HG03025 (cell line): Measurements from ENCODE around the gene APOBR.
"Not testable (repeated sequence)": the region's sequence is repeated elsewhere in the genome, so short reads cannot be mapped to it uniquely, and the experiment has no call there.

Experiments
- ATAC-seq: cut with Tn5 transposase; IDR thresholded peaks from one replicate; pipeline ENCODE4 v1.9.1; 2021; ENCODE audit warnings: mild to moderate bottlenecking, moderate library complexity; ENCODE audit not compliant: unreplicated experiment, low FRiP score

Gene APOBR

GRCh38 chr16:28498666-28499381, 4.4 kb downstream of the APOBR start:
- ATAC-seq: no peak

DNA sequence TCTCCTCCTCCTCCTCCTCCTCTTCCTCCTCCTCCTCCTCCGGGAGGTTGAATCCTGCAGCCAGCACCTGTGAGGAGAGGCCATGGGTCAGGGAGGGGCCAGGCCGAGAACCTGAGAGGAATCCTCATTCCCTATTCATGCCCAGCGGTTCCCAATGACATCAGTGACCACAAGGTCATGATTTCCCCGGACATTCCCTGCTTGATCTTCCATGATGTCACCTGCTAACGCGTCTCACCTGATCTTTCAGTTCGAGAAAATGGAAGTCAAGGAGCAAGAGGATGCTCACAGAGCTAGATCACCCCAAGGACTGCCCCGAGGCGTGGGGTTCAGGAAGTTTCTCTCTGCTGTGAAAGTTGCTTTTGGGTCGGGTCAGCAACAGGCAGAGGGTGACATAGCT, 5.4 kb downstream of the APOBR start:
- ATAC-seq: no peak

- not testable (repeated sequence) for ATAC-seq
Observed at GRCh38 chr16:28500476-28501180, 6.2 kb downstream of the APOBR start.

- no peak for ATAC-seq
Observed at GRCh38 chr16:28501258-28502232, 7.1 kb downstream of the APOBR start.

GRCh38 chr16:28502290-28502689, 7.8 kb downstream of the APOBR start:
- ATAC-seq: no peak

DNA sequence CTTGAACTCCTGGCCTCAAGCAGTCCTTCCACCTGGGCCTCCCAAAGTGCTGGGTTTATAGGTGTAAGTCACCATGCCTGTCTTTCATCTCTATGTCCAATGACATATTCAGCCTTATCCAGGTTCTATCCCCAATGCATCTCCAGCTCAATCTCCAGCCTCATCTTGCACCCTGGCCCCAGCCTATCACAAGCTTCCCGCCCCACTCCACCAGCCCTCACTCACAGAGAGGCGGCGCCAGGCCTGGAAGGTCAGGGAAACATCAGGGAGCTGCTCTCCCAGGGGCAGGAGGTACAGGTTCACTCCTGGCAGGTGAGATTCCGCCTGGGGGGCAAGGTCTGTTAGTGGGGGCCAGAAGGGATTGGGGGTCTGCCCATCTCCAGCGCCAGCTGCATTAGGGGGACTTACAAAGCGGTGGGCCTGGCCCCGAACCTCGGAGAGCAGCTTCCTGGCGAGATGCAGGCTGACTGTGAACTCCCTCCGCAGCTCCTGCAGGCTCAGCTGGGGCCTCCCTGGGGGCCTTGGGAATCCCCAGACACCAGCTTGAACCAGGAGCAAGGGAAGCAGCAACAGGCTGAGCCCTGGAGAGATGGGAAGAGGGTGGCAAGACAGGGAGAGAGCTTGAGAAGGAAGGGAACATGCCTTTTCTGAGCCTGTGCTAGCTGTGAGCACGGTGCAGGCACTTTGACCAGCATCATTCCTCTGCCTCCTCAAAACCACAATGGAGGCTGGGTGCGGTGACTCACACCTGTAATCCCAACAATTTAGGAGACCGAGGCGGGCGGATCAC, 9.2 kb downstream of the APOBR start:
- ATAC-seq: no peak

GRCh38 chr16:28504707-28505404, 10.4 kb downstream of the APOBR start:
- ATAC-seq: no peak

DNA sequence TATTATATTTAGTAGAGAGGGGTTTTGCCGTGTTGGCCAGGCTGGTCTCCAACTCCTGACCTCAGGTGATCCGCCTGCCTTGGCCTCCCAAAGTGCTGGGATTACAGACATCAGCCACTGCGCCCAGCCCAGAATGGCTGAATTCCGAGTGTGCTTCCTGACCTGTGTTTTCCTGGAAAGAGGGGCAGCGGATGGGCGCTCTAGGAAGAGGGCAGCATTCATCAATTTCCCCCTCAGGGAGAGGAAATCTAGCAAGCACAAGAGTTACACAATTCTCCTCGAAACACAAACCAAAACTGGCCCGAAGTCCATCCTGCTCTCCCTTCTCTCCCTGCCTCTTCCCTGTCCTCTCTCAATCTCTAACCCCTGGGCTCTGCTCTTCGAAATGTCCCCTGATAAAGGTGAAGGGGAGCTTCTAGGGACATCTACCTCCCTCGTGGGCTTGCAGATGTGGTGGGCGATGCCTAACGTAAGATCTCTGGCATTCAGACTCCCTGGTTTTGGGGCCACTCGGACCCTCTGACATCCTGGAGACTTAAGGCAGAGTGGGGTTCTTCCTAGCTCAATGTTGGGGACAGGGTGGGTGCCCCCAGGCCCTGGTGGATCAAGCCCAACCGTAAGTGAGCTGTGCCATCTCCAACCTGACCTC, 11.2 kb downstream of the APOBR start:
- no peak for ATAC-seq

DNA sequence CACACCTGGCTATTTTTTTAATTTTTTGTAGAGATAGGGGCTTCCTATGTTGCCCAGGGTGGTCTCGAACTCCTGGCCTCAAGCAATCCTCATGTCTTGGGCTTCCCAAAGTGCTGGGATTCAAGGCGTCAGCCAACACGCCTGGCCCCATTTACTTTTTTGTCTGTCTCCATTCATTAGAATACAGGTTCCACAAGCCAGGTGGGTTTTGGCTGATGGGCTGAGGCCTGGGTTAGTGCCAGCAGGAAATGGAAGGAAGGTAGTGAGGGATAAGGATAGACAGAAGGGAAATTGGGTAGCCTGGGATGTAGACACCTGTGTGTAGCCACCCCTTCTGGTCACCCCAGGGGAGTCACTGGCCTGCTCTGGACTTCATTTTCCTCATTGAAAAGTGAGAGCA, 16.6 kb downstream of the APOBR start:
- no peak for ATAC-seq

GRCh38 chr16:28511801-28512789, 17.7 kb downstream of the APOBR start:
- ATAC-seq: no peak

GRCh38 chr16:28513484-28514181, 19.2 kb downstream of the APOBR start:
- no peak for ATAC-seq

- no peak for ATAC-seq
Observed at GRCh38 chr16:28514246-28514645, 19.8 kb downstream of the APOBR start.

- no peak for ATAC-seq
Observed at GRCh38 chr16:28520672-28521071, 26.2 kb downstream of the APOBR start.

DNA sequence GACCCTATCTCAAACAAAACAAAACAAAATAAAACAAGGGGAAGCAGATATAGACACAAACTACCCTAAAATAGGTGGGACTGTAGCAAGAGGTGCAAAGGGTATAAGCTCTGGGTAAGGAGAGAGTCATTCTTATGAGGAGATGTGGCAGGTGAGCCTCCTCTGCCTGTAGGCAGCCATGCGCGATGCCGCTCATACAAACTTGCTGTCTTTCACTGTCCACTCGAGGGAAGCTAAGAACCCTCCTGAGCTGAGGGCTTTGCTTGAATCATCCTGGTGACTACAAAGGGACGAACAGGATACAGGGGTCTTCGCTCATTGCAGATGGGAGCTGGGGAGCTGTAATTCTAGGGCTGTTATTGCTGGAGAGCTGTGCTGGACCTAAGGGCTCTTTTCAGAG, 27.0 kb downstream of the APOBR start:
- ATAC-seq: no peak

GRCh38 chr16:28522792-28523191, 28.3 kb downstream of the APOBR start:
- no peak for ATAC-seq

DNA sequence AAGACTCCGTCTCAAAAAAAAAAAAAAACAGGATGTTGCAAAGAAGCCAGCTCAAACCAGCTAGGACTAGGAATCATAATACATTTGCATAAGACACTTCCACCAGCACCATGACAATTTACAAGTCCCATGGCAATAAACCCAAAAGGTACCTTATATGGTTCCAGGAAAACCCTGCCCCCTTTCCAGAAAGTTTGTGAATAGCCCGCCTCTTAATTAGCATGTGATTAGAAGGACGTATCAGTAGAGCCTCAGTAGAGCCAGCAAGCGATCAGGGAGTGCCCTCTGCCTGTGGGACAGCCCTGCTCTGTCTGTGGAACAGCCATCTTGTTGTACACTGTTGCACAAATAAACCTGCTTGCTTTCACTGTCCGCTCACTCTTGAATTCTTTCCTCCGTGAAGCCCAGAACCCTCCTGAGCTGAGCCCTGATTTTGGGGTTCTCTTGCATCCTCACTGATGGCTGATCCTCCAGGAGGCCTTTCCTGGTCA, 30.3 kb downstream of the APOBR start:
- ATAC-seq: no peak
